PC-3 (cell line): ENCODE measurements around the gene SLC44A5. TPM values are rescaled to one million over a fixed set of nuclear protein-coding genes. Genes with fewer than 3 reads are reported as not detected.

ENCODE experiments used
- ATAC-seq: fragments of 200-7000 bp; cut with Tn5 transposase; 2 replicates; pipeline ENCODE4 v1.9.1; 2020; ENCODE audit warnings: mild to moderate bottlenecking, moderate library complexity
- BruUV-seq: library from RNA; stranded (reverse); fragments of 400-500 nt; replicated peaks from 2 replicates; lab custom pipeline; 2021; lab: Mats Ljungman, UMichigan
- CTCF ChIA-PET: fragments of 300-600 bp; sonication (Branson Sonifier 250); formaldehyde crosslinking; loops from one replicate; lab custom pipeline; 2022; ENCODE audit warnings: antibody characterized with exemption; lab: Charles Lee
- POLR2A ChIA-PET: fragments of 300-600 bp; sonication (Branson Sonifier 250); formaldehyde crosslinking; loops from one replicate; lab custom pipeline; 2022; ENCODE audit warnings: antibody characterized with exemption; ENCODE audit not compliant: unreplicated experiment; lab: Charles Lee
- DNase-seq: peaks from one replicate; pipeline ENCODE4 v3.0.0-alpha.2; 2015
- H2AFZ ChIP-seq: fragments of 300-600 bp; sonication (generic); 2 replicates; pipeline ENCODE4 v1.6.0; 2016; ENCODE audit warnings: antibody characterized with exemption, low read length
- H3F3A ChIP-seq: fragments of 300-600 bp; sonication (generic); one replicate; pipeline ENCODE4 v1.6.0; 2017; ENCODE audit warnings: antibody characterized with exemption, low read length, control low read depth, mild to moderate bottlenecking; ENCODE audit not compliant: unreplicated experiment
- H3K27ac ChIP-seq: fragments of 300-600 bp; sonication (generic); 2 replicates; pipeline ENCODE4 v1.5.1; 2016; ENCODE audit warnings: mild to moderate bottlenecking, low read length
- H3K27me3 ChIP-seq: fragments of 300-600 bp; sonication (generic); 2 replicates; pipeline ENCODE4 v1.6.1; 2016; ENCODE audit warnings: low read length, mixed read lengths
- H3K36me3 ChIP-seq: fragments of 300-600 bp; sonication (generic); 2 replicates; pipeline ENCODE4 v1.6.1; 2016; ENCODE audit warnings: low read depth, mixed run types, low read length, mixed read lengths
- H3K4me1 ChIP-seq: fragments of 300-600 bp; sonication (generic); 2 replicates; pipeline ENCODE4 v1.5.1; 2016; ENCODE audit warnings: low read length; ENCODE audit not compliant: insufficient read depth
- H3K4me2 ChIP-seq: fragments of 300-600 bp; sonication (generic); 2 replicates; pipeline ENCODE4 v1.6.0; 2016; ENCODE audit warnings: low read length
- H3K4me3 ChIP-seq: fragments of 300-600 bp; sonication (generic); 2 replicates; pipeline ENCODE4 v1.5.1; 2016; ENCODE audit warnings: mild to moderate bottlenecking, low read length, mixed read lengths
- H3K79me2 ChIP-seq: fragments of 300-600 bp; sonication (generic); 2 replicates; pipeline ENCODE4 v1.6.1; 2017; ENCODE audit warnings: low read length, mixed read lengths
- H3K9ac ChIP-seq: fragments of 300-600 bp; sonication (generic); 2 replicates; pipeline ENCODE4 v1.6.0; 2016; ENCODE audit warnings: mild to moderate bottlenecking, low read length
- H3K9me2 ChIP-seq: fragments of 300-600 bp; sonication (generic); replicated peaks from 2 replicates; pipeline ENCODE4 v1.6.1; 2016; ENCODE audit warnings: mixed run types, low read length, mixed read lengths
- H3K9me3 ChIP-seq: fragments of 300-600 bp; sonication (generic); 2 replicates; pipeline ENCODE4 v1.6.1; 2016; ENCODE audit warnings: low read length, mixed read lengths
- H4K20me1 ChIP-seq: fragments of 300-600 bp; sonication (generic); 2 replicates; pipeline ENCODE4 v1.6.1; 2016; ENCODE audit warnings: low read length, mixed read lengths
- EZH2 ChIP-seq: fragments of 300-600 bp; sonication (generic); IDR thresholded peaks from one replicate; pipeline ENCODE4 v1.6.1; 2017; ENCODE audit warnings: antibody characterized with exemption, mild to moderate bottlenecking, low read length; ENCODE audit not compliant: unreplicated experiment
- EZH2phosphoT487 ChIP-seq: fragments of 300-600 bp; sonication (generic); IDR thresholded peaks from 2 replicates; pipeline ENCODE4 v1.6.1; 2018; ENCODE audit warnings: mild to moderate bottlenecking, antibody characterized with exemption, low read length, borderline replicate concordance
- intact Hi-C: fragments of 100-400 bp; cut with micrococcal nuclease; formaldehyde crosslinking; loops from 2 replicates; pipeline ENCODE4 v1.9.0; 2023
- total RNA-seq: library from RNA; depleted of rRNA; stranded (reverse); fragments of >200 nt; gene quantifications from 2 replicates; pipeline ENCODE4 v1.2.3, GENCODE V29; 2014; rRNA removed
- TF ChIP-seq, protein P1 (sequence below): fragments of 300-600 bp; sonication (generic); conservative IDR thresholded peaks from 2 replicates; pipeline ENCODE4 v1.5.1; 2017; ENCODE audit warnings: antibody characterized with exemption, low read depth, mild to moderate bottlenecking, low read length

SLC44A5 gene
- total RNA-seq, 1 experiment from 2014 or later, result not detected

- H3K27me3 ChIP-seq, result peaks cover 25% of the 10 kb centered on the region; the same call in 1 of the 2 replicates
- H3K79me2 ChIP-seq, result no peaks in the 10 kb centered on the region
- ChIA-PET CTCF (no interaction called here), POLR2A (no interaction called here)
- H3K4me1 ChIP-seq, result no peaks in the 10 kb centered on the region
- H3K36me3 ChIP-seq, result no peaks in the 10 kb centered on the region
- H3K9me2 ChIP-seq, result no peaks in the 10 kb centered on the region
- no peak overlapping the region for H2AFZ ChIP-seq
- no peak overlapping the region for H3K4me2 ChIP-seq
- no peak overlapping the region for H3K9ac ChIP-seq
- H3K4me3 ChIP-seq, result no peak overlapping the region
- no TSS peak for BruUV-seq
- H3F3A ChIP-seq, result no peaks in the 10 kb centered on the region
- ATAC-seq, result no peak
- TF ChIP-seq EZH2 (no peak), EZH2phosphoT487 (no peak)
- TF ChIP-seq, protein P1, sequence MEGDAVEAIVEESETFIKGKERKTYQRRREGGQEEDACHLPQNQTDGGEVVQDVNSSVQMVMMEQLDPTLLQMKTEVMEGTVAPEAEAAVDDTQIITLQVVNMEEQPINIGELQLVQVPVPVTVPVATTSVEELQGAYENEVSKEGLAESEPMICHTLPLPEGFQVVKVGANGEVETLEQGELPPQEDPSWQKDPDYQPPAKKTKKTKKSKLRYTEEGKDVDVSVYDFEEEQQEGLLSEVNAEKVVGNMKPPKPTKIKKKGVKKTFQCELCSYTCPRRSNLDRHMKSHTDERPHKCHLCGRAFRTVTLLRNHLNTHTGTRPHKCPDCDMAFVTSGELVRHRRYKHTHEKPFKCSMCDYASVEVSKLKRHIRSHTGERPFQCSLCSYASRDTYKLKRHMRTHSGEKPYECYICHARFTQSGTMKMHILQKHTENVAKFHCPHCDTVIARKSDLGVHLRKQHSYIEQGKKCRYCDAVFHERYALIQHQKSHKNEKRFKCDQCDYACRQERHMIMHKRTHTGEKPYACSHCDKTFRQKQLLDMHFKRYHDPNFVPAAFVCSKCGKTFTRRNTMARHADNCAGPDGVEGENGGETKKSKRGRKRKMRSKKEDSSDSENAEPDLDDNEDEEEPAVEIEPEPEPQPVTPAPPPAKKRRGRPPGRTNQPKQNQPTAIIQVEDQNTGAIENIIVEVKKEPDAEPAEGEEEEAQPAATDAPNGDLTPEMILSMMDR, result no peak
- no peaks in the 10 kb centered on the region for H3K9me3 ChIP-seq
- H3K27ac ChIP-seq, result no peak overlapping the region
- no peaks in the 10 kb centered on the region for H4K20me1 ChIP-seq
- DNase-seq, result no peak
- intact Hi-C loops, result no loop called here
Observed at GRCh38 chr1:75159154-75159553, 451.8 kb downstream of the SLC44A5 start.

Other genes starting within 250 kb of the SLC44A5 start
- 25.0 and 29.0 TPM in 2 replicates for gene ACADM, start 113.6 kb upstream of the SLC44A5 start, total RNA-seq
- 88.0 and 91.7 TPM in 2 replicates for gene RABGGTB, start 175.1 kb upstream of the SLC44A5 start, total RNA-seq
- 0.17 TPM in 1 of 2 replicates, not detected in the other for gene MSH4, start 185.8 kb upstream of the SLC44A5 start, total RNA-seq